Keratinocyte (primary cell): ENCODE measurements around the gene CLBA1. TPM values are rescaled to one million over a fixed set of nuclear protein-coding genes. Genes with fewer than 3 reads are reported as not detected.

Experiments
- DNase-seq: peaks from one replicate; pipeline ENCODE4 v3.0.0-alpha.2; 2011; ENCODE audit warnings: low read depth, missing footprints, low spot score
- FAIRE-seq: peaks from 2 replicates; lab custom pipeline; 2011; peaks lifted over from hg19 to GRCh38; lab: Jason Lieb, UNC
- H2AFZ ChIP-seq: 2 replicates; pipeline ENCODE4 v1.6.0; 2012; ENCODE audit warnings: low read length, control low read depth, inconsistent platforms; ENCODE audit not compliant: control insufficient read depth
- H3K27ac ChIP-seq: 2 replicates; pipeline ENCODE4 v1.5.1; 2011; ENCODE audit warnings: low read length; ENCODE audit not compliant: control insufficient read depth, insufficient read depth
- H3K27me3 ChIP-seq: 3 replicates; pipeline ENCODE4 v1.6.0; 2011; ENCODE audit warnings: low read length; ENCODE audit not compliant: control insufficient read depth, insufficient read depth; ENCODE audit errors: extremely low read depth
- H3K36me3 ChIP-seq, 2 experiments: 2 replicates in 1 of 2; 3 replicates in 1 of 2; pipeline ENCODE4 v1.5.1; 2011; ENCODE audit warnings: low read length in 2 of 2, mild to moderate bottlenecking in 1 of 2; ENCODE audit not compliant: control insufficient read depth in 2 of 2, insufficient read depth in 2 of 2; ENCODE audit errors: extremely low read depth in 1 of 2
- H3K4me1 ChIP-seq: 3 replicates; pipeline ENCODE4 v1.5.1; 2011; ENCODE audit warnings: low read length; ENCODE audit not compliant: control insufficient read depth, insufficient read depth; ENCODE audit errors: extremely low read depth
- H3K4me2 ChIP-seq: 3 replicates; pipeline ENCODE4 v1.6.0; 2011; ENCODE audit warnings: low read depth, low read length; ENCODE audit not compliant: control insufficient read depth, insufficient read depth; ENCODE audit errors: extremely low read depth
- H3K4me3 ChIP-seq, 3 experiments: fragments of 200-600 bp in 1 of 3; sonication (generic) in 1 of 3; 2 replicates in 2 of 3; 3 replicates in 1 of 3; pipeline ENCODE4 v1.5.1; 2011 to 2016; ENCODE audit warnings: low read length in 3 of 3, mild to moderate bottlenecking in 3 of 3, control low read depth in 2 of 3, inconsistent platforms in 1 of 3, low read depth in 1 of 3, mixed read lengths in 1 of 3, mixed run types in 1 of 3, moderate library complexity in 1 of 3; ENCODE audit not compliant: control insufficient read depth in 2 of 3, insufficient read depth in 2 of 3; ENCODE audit errors: extremely low read depth in 1 of 3
- H3K79me2 ChIP-seq: 2 replicates; pipeline ENCODE4 v1.6.0; 2012; ENCODE audit warnings: low read length; ENCODE audit not compliant: control insufficient read depth, insufficient read depth
- H3K9ac ChIP-seq: 3 replicates; pipeline ENCODE4 v1.6.0; 2011; ENCODE audit warnings: low read length; ENCODE audit not compliant: control insufficient read depth, insufficient read depth; ENCODE audit errors: extremely low read depth
- H3K9me1 ChIP-seq: 3 replicates; pipeline ENCODE4 v1.6.0; 2011; ENCODE audit warnings: low read length; ENCODE audit not compliant: control insufficient read depth, insufficient read depth; ENCODE audit errors: extremely low read depth
- H3K9me3 ChIP-seq: 2 replicates; pipeline ENCODE4 v1.5.1; 2012; ENCODE audit warnings: low read depth, low read length; ENCODE audit not compliant: control insufficient read depth
- H4K20me1 ChIP-seq: 3 replicates; pipeline ENCODE4 v1.6.0; 2011; ENCODE audit warnings: low read length; ENCODE audit not compliant: control insufficient read depth, insufficient read depth; ENCODE audit errors: extremely low read depth
- EZH2 ChIP-seq: IDR thresholded peaks from one replicate; pipeline ENCODE4 v1.6.1; 2012; ENCODE audit warnings: inconsistent platforms, mild to moderate bottlenecking, low read length, moderate library complexity
- dilution Hi-C: fragments of 300-500 bp; cut with MboI; formaldehyde crosslinking; loops from one replicate; pipeline ENCODE4 v1.7.0; 2020; ENCODE audit warnings: low sequenced_read_pairs; ENCODE audit not compliant: extremely low pct_ligation_motif_present
- polyA plus RNA-seq, 5 experiments: library from polyadenylated mRNA; depleted of rRNA in 3 of 5; stranded (reverse) in 3 of 5; stranded (forward) in 1 of 5; unstranded in 1 of 5; fragments of >200 nt; gene quantifications; 1 replicate in 1 of 5; 2 replicates in 3 of 5; 3 replicates in 1 of 5; pipeline versions ENCODE4 v1.2.1 to v1.2.3, GENCODE V29; 2011 to 2012; ENCODE audit warnings: missing spikeins in 2 of 5, low read depth in 1 of 5, low replicate concordance in 1 of 5
- TF ChIP-seq, protein P1 (sequence below), 3 experiments: IDR thresholded peaks in 1 of 3; conservative IDR thresholded peaks in 1 of 3; optimal IDR thresholded peaks in 1 of 3; 2 replicates in 2 of 3; 3 replicates in 1 of 3; pipeline versions ENCODE3 to v1.5.1; 2011; ENCODE audit warnings: low read length in 3 of 3, mild to moderate bottlenecking in 3 of 3, moderate library complexity in 2 of 3, control low read depth in 1 of 3, inconsistent platforms in 1 of 3; ENCODE audit not compliant: insufficient read depth in 2 of 3; ENCODE audit errors: extremely low read depth in 1 of 3

Gene CLBA1
- polyA plus RNA-seq, 1 donor (not counting 4 experiments of a cell fraction or from before 2014, with no cell fraction given): 8.6 TPM

DNA sequence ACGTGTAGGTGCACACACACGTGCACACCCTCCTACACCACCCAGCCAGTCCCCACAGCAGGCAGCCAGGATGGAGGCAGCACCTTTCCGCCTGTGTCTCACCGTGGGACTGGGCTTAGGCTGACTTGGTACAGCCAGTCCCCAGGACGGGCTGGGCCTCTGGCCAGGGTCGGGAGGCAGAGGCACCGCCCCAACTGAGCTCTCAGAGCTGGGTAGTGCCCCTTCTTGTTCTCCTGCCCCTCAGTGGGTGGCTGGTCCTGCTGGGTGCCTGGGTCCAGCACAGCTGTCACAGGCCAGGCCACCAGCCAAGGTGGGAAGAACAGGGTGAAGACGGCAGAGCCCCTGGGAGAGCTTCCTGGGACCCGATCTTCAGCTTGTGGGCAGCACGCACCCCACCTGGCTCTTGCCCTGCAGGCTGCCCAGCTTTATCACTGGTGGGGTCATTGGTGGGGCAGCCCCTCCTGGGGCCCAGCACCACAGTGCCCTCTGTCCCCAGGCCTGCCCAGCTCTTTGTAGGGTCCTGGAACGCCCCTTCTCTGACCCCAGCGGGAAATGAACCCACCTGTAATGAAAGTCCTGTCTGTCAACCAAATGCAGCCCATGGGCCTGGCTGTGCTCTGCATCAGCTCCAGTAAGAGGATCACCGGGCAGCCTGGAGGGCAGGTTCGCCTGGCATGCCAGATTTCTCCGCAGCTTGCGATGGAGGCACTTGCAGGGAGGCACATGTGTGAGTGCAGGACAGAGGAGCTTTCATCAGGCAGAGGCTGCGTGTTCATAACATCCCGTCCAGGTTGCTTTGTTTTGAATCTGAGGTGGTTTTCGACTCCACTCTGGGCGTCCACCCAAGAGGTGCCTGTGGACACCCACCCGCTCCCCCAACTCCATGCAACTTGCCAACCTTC, 20.6 kb downstream of the CLBA1 start:
- dilution Hi-C loops: no loop called here
- FAIRE-seq (no peak), DNase-seq (no peak)
- Histone ChIP-seq H3K9me1 (no peaks in the 10 kb centered on the region), H3K27ac (no peak overlapping the region), H4K20me1 (peaks cover 10% of the 10 kb centered on the region), H3K4me2 (no peak overlapping the region), H3K9me3 (no peaks in the 10 kb centered on the region), H2AFZ (no peak overlapping the region), H3K9ac (no peak overlapping the region), H3K4me1 (no peaks in the 10 kb centered on the region), H3K27me3 (no peaks in the 10 kb centered on the region), H3K4me3 (no peak overlapping the region), H3K79me2 (peaks cover 56% of the 10 kb centered on the region), H3K36me3 (peaks cover 14 to 22% of the 10 kb centered on the region in 2 experiments)
- no peak for TF ChIP-seq EZH2
- TF ChIP-seq, protein P1, sequence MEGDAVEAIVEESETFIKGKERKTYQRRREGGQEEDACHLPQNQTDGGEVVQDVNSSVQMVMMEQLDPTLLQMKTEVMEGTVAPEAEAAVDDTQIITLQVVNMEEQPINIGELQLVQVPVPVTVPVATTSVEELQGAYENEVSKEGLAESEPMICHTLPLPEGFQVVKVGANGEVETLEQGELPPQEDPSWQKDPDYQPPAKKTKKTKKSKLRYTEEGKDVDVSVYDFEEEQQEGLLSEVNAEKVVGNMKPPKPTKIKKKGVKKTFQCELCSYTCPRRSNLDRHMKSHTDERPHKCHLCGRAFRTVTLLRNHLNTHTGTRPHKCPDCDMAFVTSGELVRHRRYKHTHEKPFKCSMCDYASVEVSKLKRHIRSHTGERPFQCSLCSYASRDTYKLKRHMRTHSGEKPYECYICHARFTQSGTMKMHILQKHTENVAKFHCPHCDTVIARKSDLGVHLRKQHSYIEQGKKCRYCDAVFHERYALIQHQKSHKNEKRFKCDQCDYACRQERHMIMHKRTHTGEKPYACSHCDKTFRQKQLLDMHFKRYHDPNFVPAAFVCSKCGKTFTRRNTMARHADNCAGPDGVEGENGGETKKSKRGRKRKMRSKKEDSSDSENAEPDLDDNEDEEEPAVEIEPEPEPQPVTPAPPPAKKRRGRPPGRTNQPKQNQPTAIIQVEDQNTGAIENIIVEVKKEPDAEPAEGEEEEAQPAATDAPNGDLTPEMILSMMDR (optimal IDR thresholded peaks at IDR 0.05 in 1 of 3, IDR thresholded peaks at IDR 0.05 in 1 of 3, conservative IDR thresholded peaks at IDR 0.05 in 1 of 3; ENCODE audit: extremely low read depth in 1 of 3, insufficient read depth in 2 of 3, low read length in 3 of 3): no peak

DNA sequence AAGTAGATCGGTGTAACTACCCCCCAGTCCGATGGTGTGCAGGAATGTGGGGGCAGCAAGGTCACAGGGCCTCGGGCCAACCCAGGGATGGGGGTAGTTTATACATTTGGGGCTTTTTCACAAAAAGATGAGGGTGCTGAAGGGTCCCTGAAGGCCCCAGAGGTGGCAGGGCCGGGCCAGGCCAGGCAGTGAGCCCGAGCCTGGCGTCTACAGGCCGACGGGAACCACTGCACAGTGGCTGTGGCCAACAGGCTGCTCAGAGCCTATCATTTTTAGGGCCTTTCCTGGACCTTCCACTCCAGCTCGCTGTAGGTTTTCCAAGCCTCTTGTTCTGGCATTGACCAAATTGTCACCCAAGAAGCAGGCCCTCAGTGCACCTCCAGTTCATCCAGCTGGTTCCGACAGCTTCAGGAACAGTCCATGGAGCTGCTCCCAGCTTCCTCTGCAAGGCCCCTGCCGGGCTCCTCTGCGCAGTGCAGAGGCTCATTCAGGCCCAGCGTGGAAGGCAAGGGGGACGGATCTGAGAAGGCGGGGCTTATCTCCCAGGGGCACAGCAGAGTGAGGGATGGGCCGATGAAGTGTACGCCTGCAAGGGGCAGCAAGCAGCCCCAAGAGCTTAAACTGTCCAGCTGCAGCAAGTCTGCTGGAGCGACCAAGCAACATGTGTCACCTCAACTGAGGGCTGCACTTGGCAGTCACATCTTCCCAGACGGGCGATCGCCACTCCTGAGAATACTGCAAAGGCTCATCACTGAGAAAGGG, 21.4 kb downstream of the CLBA1 start:
- no peaks in the 10 kb centered on the region for H3K27me3 ChIP-seq
- no peak for FAIRE-seq
- H3K9me1 ChIP-seq: no peaks in the 10 kb centered on the region
- TF ChIP-seq, protein P1 (optimal IDR thresholded peaks at IDR 0.05 in 1 of 3, IDR thresholded peaks at IDR 0.05 in 1 of 3, conservative IDR thresholded peaks at IDR 0.05 in 1 of 3; ENCODE audit: extremely low read depth in 1 of 3, insufficient read depth in 2 of 3, low read length in 3 of 3): no peak
- no peak for TF ChIP-seq EZH2
- no peaks in the 10 kb centered on the region for H3K9me3 ChIP-seq
- H3K4me1 ChIP-seq: no peaks in the 10 kb centered on the region
- no peak overlapping the region for H3K27ac ChIP-seq
- H2AFZ ChIP-seq: no peak overlapping the region
- no peak overlapping the region for H3K9ac ChIP-seq
- H3K79me2 ChIP-seq: peaks cover 62% of the 10 kb centered on the region
- no peak for DNase-seq
- H3K4me3 ChIP-seq: no peak overlapping the region
- peaks cover 21 to 30% of the 10 kb centered on the region in 2 experiments for H3K36me3 ChIP-seq
- dilution Hi-C loops: no loop called here
- H4K20me1 ChIP-seq: peaks cover 17% of the 10 kb centered on the region
- H3K4me2 ChIP-seq: no peak overlapping the region
